Hepatocyte (in vitro differentiated cells): ENCODE results near the gene BBS4. TPM values are rescaled to one million over a fixed set of nuclear protein-coding genes. Genes with fewer than 3 reads are reported as not detected.
A peak's percentile ranks its signal among the peaks of the same experiment; 100 is the strongest.
"Not testable (repeated sequence)": the region's sequence is repeated elsewhere in the genome, so short reads cannot be mapped to it uniquely, and the experiment has no call there.

Experiments used
- DNase-seq: peaks from one replicate; pipeline ENCODE4 v3.0.0-alpha.2; 2016; ENCODE audit warnings: low spot score
- H2AFZ ChIP-seq: fragments of 200-600 bp; sonication (generic); 2 replicates; pipeline ENCODE4 v1.6.0; 2016; ENCODE audit warnings: antibody characterized with exemption, mild to moderate bottlenecking
- H3K27ac ChIP-seq: fragments of 200-600 bp; sonication (generic); 2 replicates; pipeline ENCODE4 v1.5.1; 2016; ENCODE audit warnings: mild to moderate bottlenecking
- H3K27me3 ChIP-seq: fragments of 200-600 bp; sonication (generic); 2 replicates; pipeline ENCODE4 v1.6.1; 2016
- H3K36me3 ChIP-seq: fragments of 200-600 bp; sonication (generic); replicated peaks from 2 replicates; pipeline ENCODE4 v1.5.1; 2016; ENCODE audit warnings: low read depth; ENCODE audit not compliant: insufficient read depth
- H3K4me1 ChIP-seq: fragments of 200-600 bp; sonication (generic); 2 replicates; pipeline ENCODE4 v1.5.1; 2016; ENCODE audit warnings: mild to moderate bottlenecking, moderate library complexity; ENCODE audit not compliant: insufficient read depth
- H3K4me2 ChIP-seq: fragments of 200-600 bp; sonication (generic); 2 replicates; pipeline ENCODE4 v1.6.0; 2016
- H3K4me3 ChIP-seq: fragments of 200-600 bp; sonication (generic); 2 replicates; pipeline ENCODE4 v1.5.1; 2016; ENCODE audit warnings: mild to moderate bottlenecking
- H3K79me2 ChIP-seq: fragments of 200-600 bp; sonication (generic); 2 replicates; pipeline ENCODE4 v1.6.0; 2017; ENCODE audit warnings: mild to moderate bottlenecking
- H3K9me2 ChIP-seq: fragments of 200-600 bp; sonication (generic); replicated peaks from 2 replicates; pipeline ENCODE4 v1.6.0; 2017; ENCODE audit warnings: mild to moderate bottlenecking; ENCODE audit not compliant: insufficient read depth
- H3K9me3 ChIP-seq: fragments of 200-600 bp; sonication (generic); 2 replicates; pipeline ENCODE4 v1.5.1; 2016; ENCODE audit warnings: low read depth, mild to moderate bottlenecking
- H4K20me1 ChIP-seq: fragments of 200-600 bp; sonication (generic); 2 replicates; pipeline ENCODE4 v1.6.0; 2016; ENCODE audit warnings: mild to moderate bottlenecking; ENCODE audit not compliant: insufficient read depth, poor library complexity, severe bottlenecking
- CTCF ChIP-seq: fragments of 200-600 bp; sonication (generic); IDR thresholded peaks from 2 replicates; pipeline ENCODE4 v1.5.1; 2016; ENCODE audit warnings: antibody characterized with exemption, mild to moderate bottlenecking; ENCODE audit not compliant: poor library complexity
- EZH2 ChIP-seq: fragments of 200-600 bp; sonication (generic); IDR thresholded peaks from 2 replicates; pipeline ENCODE4 v1.6.1; 2016; ENCODE audit warnings: antibody characterized with exemption, mild to moderate bottlenecking, borderline replicate concordance
- WGBS: methylation state at CpG from one replicate; pipeline ENCODE4 v1.1.6; 2016; ENCODE audit warnings: low lambda C conversion rate; ENCODE audit errors: missing lambda C conversion rate; 5-methylcytosine and 5-hydroxymethylcytosine counted together
- polyA plus RNA-seq: library from polyadenylated mRNA; unstranded; fragments of >200 nt; fragmentation: Nextera tagmentation; extraction: Ambion mirVana; gene quantifications from 2 replicates; pipeline ENCODE4 v1.2.1, GENCODE V29; 2016
- total RNA-seq: library from RNA; depleted of rRNA; stranded (reverse); fragments of >200 nt; gene quantifications from 2 replicates; pipeline ENCODE4 v1.2.3, GENCODE V29; 2014

The BBS4 gene
- total RNA-seq (24.6 and 28.3 TPM in 2 replicates), polyA plus RNA-seq (18.1 and 20.6 TPM in 2 replicates)

DNA sequence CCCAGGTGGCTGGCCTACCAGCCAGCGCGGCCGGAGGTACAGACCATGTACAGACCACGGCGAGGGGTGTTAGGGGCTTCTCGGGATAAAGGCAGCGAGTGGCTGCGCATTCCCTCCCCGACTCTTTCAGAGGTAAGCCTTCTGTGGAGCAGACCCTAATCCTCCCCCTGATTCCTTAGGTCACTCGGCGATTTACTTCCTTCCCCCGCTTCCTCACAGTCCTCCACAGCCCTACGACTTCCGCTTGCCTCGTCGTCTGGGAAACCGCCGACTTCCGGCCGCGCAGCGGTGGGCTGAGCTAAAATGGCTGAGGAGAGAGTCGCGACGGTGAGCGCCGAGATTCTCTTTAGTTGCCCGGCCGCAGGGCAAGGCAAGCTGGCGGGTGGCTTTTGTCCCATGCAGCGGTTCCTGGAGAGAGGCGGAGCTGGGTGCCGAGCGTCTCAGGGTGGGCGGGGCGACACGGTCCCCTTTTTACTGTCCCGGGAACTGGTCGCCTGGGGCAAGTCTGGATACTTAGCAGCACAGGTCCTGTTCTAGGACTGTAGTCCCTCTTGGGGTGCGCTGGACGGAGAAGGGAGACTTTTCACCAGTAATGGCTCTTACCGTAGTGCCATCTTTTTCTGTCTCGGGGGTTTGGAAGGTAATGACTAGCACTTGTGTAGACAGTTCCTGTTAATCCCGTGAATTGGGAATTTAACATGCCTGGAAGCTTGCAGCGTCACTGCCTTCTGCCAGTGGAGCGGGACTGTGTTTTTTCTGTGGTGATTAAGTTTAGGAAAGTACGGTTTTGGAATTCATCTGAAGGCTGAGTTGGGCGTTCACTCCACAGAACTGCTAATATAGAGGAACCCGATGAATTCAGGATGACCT is at the start of gene BBS4, which contains the start of gene HIGD2B:
Gene BBS4 (plus strand): TSS at position 283 of the 870 bp plus-strand sequence. CDS start 21 bp downstream, at position 304.
Gene HIGD2B (minus strand): TSS at position 258 of the 870 bp plus-strand sequence. CDS start 9,808 bp downstream, outside the sequence.
- no peaks in the 10 kb centered on the region for H3K9me3 ChIP-seq
- peak; percentile 93 for DNase-seq
- H3K4me2 ChIP-seq = peak within 1 kb of the TSS; percentile 89
- peak within 1 kb of the TSS; percentile 90 for H3K27ac ChIP-seq
- H3K9me2 ChIP-seq = no peaks in the 10 kb centered on the region
- H3K27me3 ChIP-seq = peaks cover 1% of the 10 kb centered on the region
- WGBS = under 1% methylated on average over 49 of the region's 49 CpGs
- H3K4me3 ChIP-seq = peak within 1 kb of the TSS; percentile 60
- no peaks in the 10 kb centered on the region for H4K20me1 ChIP-seq
- peak within 1 kb of the TSS; percentile 98 for H2AFZ ChIP-seq
- peaks cover 14% of the 10 kb centered on the region for H3K4me1 ChIP-seq
- H3K36me3 ChIP-seq = no peaks in the 10 kb centered on the region
- H3K79me2 ChIP-seq = peaks cover 26% of the 10 kb centered on the region
- TF ChIP-seq CTCF (no peak), EZH2 (no peak)

GRCh38 chr15:72636519-72637282 is 49.3 kb upstream of the BBS4 start:
- H3K4me1 ChIP-seq, H2AFZ ChIP-seq, H4K20me1 ChIP-seq, H3K27me3 ChIP-seq, H3K36me3 ChIP-seq, H3K27ac ChIP-seq, H3K79me2 ChIP-seq, H3K9me3 ChIP-seq, H3K9me2 ChIP-seq, H3K4me3 ChIP-seq: not testable (repeated sequence)
- peak overlapping the region; percentile 68 for H3K4me2 ChIP-seq
- peak; percentile 88 for DNase-seq
- WGBS = 20% methylated on average over 8 of the region's 43 CpGs

GRCh38 chr15:72639759-72640483 is 46.1 kb upstream of the BBS4 start:
- not testable (repeated sequence) for H3K36me3 ChIP-seq, H3K9me3 ChIP-seq, H3K27me3 ChIP-seq, H3K4me3 ChIP-seq, DNase-seq, H3K9me2 ChIP-seq, H2AFZ ChIP-seq, H3K79me2 ChIP-seq, H3K27ac ChIP-seq, H3K4me2 ChIP-seq, H4K20me1 ChIP-seq, H3K4me1 ChIP-seq
- WGBS = no CpG with 5 or more reads among the region's 26 CpGs

GRCh38 chr15:72642271-72642670 is 43.7 kb upstream of the BBS4 start:
- not testable (repeated sequence) for H3K9me3 ChIP-seq, H3K27me3 ChIP-seq, H3K27ac ChIP-seq, H3K9me2 ChIP-seq, H3K4me1 ChIP-seq, H4K20me1 ChIP-seq, H3K4me2 ChIP-seq, H3K79me2 ChIP-seq, H2AFZ ChIP-seq, H3K4me3 ChIP-seq, H3K36me3 ChIP-seq, DNase-seq
- no CpG with 5 or more reads among the region's 2 CpGs for WGBS

GRCh38 chr15:72648631-72649253 is 37.3 kb upstream of the BBS4 start:
- H3K4me3 ChIP-seq, H3K27ac ChIP-seq, DNase-seq, H3K36me3 ChIP-seq, H3K4me1 ChIP-seq, H2AFZ ChIP-seq, H3K79me2 ChIP-seq, H3K9me2 ChIP-seq, H3K27me3 ChIP-seq, H3K9me3 ChIP-seq, H4K20me1 ChIP-seq, H3K4me2 ChIP-seq: not testable (repeated sequence)
- 80% methylated on average over 8 of the region's 10 CpGs for WGBS

DNA sequence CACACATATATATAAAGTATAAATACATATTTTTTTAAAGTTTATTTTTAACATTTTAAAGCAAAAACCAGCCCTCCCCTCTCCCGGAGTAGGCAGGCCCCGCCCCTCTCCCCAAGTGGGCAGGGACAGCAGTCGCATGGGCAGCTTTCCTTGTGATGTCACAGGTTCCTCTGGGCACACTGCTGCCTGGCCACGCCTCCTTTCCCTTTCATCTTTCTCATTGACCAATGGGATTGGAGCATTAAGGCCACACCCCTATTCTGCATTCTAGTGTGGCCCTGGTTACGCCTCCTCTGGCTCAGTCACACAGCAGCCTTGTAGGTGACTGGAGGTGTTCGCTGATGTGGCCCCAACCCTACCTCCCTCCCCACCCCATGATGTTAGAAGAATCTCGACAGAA is 31.6 kb upstream of the BBS4 start, which contains the start of gene GOLGA6B:
Gene GOLGA6B (plus strand): TSS at position 301 of the 400 bp plus-strand sequence. CDS start 41 bp downstream, at position 342.
- WGBS = no CpG with 5 or more reads among the region's 7 CpGs
- H4K20me1 ChIP-seq, H3K9me2 ChIP-seq, H3K4me2 ChIP-seq, H3K36me3 ChIP-seq, H3K27ac ChIP-seq, H3K27me3 ChIP-seq, H2AFZ ChIP-seq, H3K4me3 ChIP-seq, H3K4me1 ChIP-seq, H3K9me3 ChIP-seq, H3K79me2 ChIP-seq, DNase-seq: not testable (repeated sequence)

DNA sequence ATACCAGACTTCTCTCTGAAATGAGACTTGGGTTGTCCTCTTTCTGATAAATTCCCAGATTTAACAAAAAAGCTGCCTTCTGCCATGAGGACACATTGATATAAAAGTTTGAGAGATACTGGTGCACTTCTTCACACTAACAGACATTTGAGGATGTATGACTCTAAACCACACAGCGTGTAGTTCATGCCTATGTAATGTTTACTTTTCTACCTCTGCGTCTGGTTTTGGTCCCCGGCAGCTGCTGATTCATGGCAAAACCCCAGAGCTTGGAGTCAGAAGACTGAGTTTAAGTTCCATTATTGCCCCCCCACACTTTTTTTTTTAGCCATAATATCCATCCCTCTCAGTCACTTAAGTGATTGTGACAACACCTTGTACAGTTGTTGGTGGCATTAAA is 30.0 kb upstream of the BBS4 start:
- DNase-seq, H3K9me3 ChIP-seq, H3K27me3 ChIP-seq, H3K27ac ChIP-seq, H3K4me3 ChIP-seq, H3K36me3 ChIP-seq, H2AFZ ChIP-seq, H3K79me2 ChIP-seq, H3K4me2 ChIP-seq, H4K20me1 ChIP-seq, H3K4me1 ChIP-seq, H3K9me2 ChIP-seq: not testable (repeated sequence)
- no CpG with 5 or more reads among the region's 3 CpGs for WGBS
